OCI-LY7 (cell line): ENCODE measurements around the gene AOAH. TPM values are rescaled to one million over a fixed set of nuclear protein-coding genes. Genes with fewer than 3 reads are reported as not detected.

Experiments used
- BruUV-seq: library from RNA; stranded (reverse); fragments of 400-500 nt; replicated peaks from 2 replicates; lab custom pipeline; 2021; lab: Mats Ljungman, UMichigan
- CTCF ChIA-PET: fragments of 300-600 bp; sonication (Branson Sonifier 250); formaldehyde crosslinking; loops from one replicate; lab custom pipeline; 2022; ENCODE audit warnings: antibody characterized with exemption; ENCODE audit not compliant: unreplicated experiment; lab: Charles Lee
- POLR2A ChIA-PET: fragments of 300-600 bp; sonication (Branson Sonifier 250); formaldehyde crosslinking; loops from one replicate; lab custom pipeline; 2022; ENCODE audit warnings: antibody characterized with exemption; lab: Charles Lee
- DNase-seq: peaks from one replicate; pipeline ENCODE4 v3.0.0-alpha.2; 2015; ENCODE audit warnings: low spot score
- H2AFZ ChIP-seq: fragments of 200-600 bp; sonication (generic), shearing (Covaris generic); 2 replicates; pipeline ENCODE4 v1.6.1; 2014; ENCODE audit warnings: mild to moderate bottlenecking, antibody characterized with exemption, low read length, moderate library complexity
- H3K27ac ChIP-seq: fragments of 200-600 bp; sonication (generic); 2 replicates; pipeline ENCODE4 v1.5.1; 2014; ENCODE audit warnings: mixed run types, low read depth, mild to moderate bottlenecking, moderate library complexity, low read length, inconsistent platforms; ENCODE audit not compliant: poor library complexity, severe bottlenecking
- H3K36me3 ChIP-seq: fragments of 200-600 bp; sonication (generic); 2 replicates; pipeline ENCODE4 v1.6.1; 2014; ENCODE audit warnings: mild to moderate bottlenecking, antibody characterized with exemption, low read length, moderate library complexity, mixed read lengths; ENCODE audit not compliant: insufficient read depth
- H3K4me1 ChIP-seq: fragments of 200-600 bp; sonication (generic); 2 replicates; pipeline ENCODE4 v1.5.1; 2014; ENCODE audit warnings: mild to moderate bottlenecking, low read length; ENCODE audit not compliant: insufficient read depth, poor library complexity, severe bottlenecking
- H3K4me2 ChIP-seq: fragments of 200-600 bp; sonication (generic); 2 replicates; pipeline ENCODE4 v1.6.1; 2014; ENCODE audit warnings: mild to moderate bottlenecking, low read length
- H3K4me3 ChIP-seq: fragments of 200-600 bp; sonication (generic); 2 replicates; pipeline ENCODE4 v1.5.1; 2014; ENCODE audit warnings: mild to moderate bottlenecking, low read depth, low read length; ENCODE audit not compliant: poor library complexity, severe bottlenecking
- H3K79me2 ChIP-seq: fragments of 200-600 bp; sonication (generic); 2 replicates; pipeline ENCODE4 v1.6.1; 2016; ENCODE audit warnings: low read depth, mild to moderate bottlenecking, low read length, moderate library complexity, mixed read lengths; ENCODE audit not compliant: insufficient read depth
- H3K9me2 ChIP-seq: fragments of 200-600 bp; sonication (generic); 2 replicates; pipeline ENCODE4 v1.6.1; 2016; ENCODE audit warnings: mild to moderate bottlenecking, low read length, mixed read lengths; ENCODE audit not compliant: insufficient read depth
- H3K9me3 ChIP-seq: fragments of 200-600 bp; sonication (generic); 2 replicates; pipeline ENCODE4 v1.6.1; 2014; ENCODE audit warnings: mild to moderate bottlenecking, mixed run types, low read length, mixed read lengths
- H4K20me1 ChIP-seq: fragments of 200-600 bp; sonication (generic); 2 replicates; pipeline ENCODE4 v1.6.1; 2014; ENCODE audit warnings: mild to moderate bottlenecking, antibody characterized with exemption, low read length, moderate library complexity, mixed read lengths; ENCODE audit not compliant: insufficient read depth
- CTCF ChIP-seq: fragments of 200-600 bp; sonication (generic); conservative IDR thresholded peaks from 2 replicates; pipeline ENCODE4 v1.5.1; 2014; ENCODE audit warnings: mild to moderate bottlenecking, antibody characterized with exemption, low read length, moderate library complexity, mixed read lengths
- EZH2phosphoT487 ChIP-seq: fragments of 200-600 bp; sonication (generic); IDR thresholded peaks from 2 replicates; pipeline ENCODE4 v1.6.1; 2018; ENCODE audit warnings: low read depth, borderline replicate concordance, mild to moderate bottlenecking, mixed run types, antibody characterized with exemption, low read length, moderate library complexity, mixed read lengths
- intact Hi-C: fragments of 100-400 bp; cut with micrococcal nuclease; formaldehyde crosslinking; loops from one replicate; pipeline ENCODE4 v1.10.0; 2022; ENCODE audit not compliant: unreplicated experiment
- total RNA-seq, 2 experiments: library from RNA; depleted of rRNA in 1 of 2; stranded (reverse); fragments of >200 nt in 1 of 2; shearing (Covaris generic) in 1 of 2; gene quantifications; 2 replicates each; pipeline ENCODE4 v1.2.3, GENCODE V29; 2014 to 2022

The AOAH gene
- total RNA-seq, 2 experiments from 2014 or later = 0.13 to 0.61 TPM

DNA sequence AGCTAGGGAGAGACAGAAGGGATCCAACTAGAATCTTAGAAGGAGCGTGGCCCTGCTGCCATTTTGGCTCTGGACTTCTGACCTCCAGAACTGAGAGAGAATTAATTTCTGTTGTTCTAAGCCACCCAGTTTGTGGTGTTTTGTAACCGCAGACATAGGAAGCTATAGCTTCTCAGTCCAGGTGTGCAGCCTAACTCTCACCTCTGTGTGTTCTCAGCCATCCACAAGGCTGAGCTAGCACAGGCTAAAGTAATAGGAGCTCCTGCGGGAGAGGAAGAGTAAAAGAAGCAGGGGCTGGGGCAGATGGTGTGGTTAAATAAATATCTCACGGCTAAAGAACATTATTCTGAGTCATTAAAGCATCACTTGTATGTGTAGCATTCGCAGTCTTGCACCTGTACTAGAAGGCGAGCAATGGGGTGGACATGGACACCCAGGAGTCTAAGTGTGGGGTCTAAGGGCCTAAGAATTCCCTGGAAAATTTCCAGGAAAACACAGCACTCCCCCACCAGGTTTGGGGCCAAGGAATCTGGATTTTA lies 94.1 kb downstream of the AOAH start:
- CTCF ChIA-PET = no interaction called here

DNA sequence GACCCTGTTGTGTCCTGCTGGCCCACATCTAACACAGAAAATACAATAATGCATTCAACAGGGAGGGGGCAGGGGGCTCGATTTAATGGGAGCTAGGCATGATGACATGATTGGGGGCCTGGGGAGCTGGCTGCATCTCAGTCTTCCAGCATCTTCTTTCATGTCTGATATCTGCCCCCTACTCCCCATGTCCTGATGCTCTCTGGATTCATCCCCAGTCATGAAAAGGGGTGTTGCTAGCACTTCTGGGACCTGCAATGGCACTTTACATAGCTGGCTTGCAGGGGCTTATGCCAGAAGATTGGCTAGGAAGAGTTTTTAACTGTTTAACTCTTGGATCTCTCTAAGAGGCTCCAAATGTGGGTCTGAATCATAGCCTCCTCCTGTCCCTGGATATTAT lies 94.9 kb downstream of the AOAH start:
- Histone ChIP-seq H3K36me3 (no peaks in the 10 kb centered on the region), H3K4me2 (no peak overlapping the region), H3K4me1 (no peaks in the 10 kb centered on the region), H3K4me3 (no peak overlapping the region), H3K79me2 (no peaks in the 10 kb centered on the region), H3K9me2 (no peaks in the 10 kb centered on the region), H4K20me1 (no peaks in the 10 kb centered on the region), H3K9me3 (no peaks in the 10 kb centered on the region), H3K27ac (no peak overlapping the region), H2AFZ (no peak overlapping the region)
- TF ChIP-seq CTCF (no peak), EZH2phosphoT487 (no peak)
- no TSS peak for BruUV-seq
- intact Hi-C loops = no loop called here
- ChIA-PET POLR2A (no interaction called here), CTCF (no interaction called here)
- DNase-seq = no peak

More for the DNA sequence above, 94.1 kb downstream of the AOAH start:
- POLR2A ChIA-PET = no interaction called here
- intact Hi-C loops = no loop called here
- H2AFZ ChIP-seq = no peak overlapping the region
- H3K79me2 ChIP-seq = no peaks in the 10 kb centered on the region
- H3K4me3 ChIP-seq = no peak overlapping the region
- no peaks in the 10 kb centered on the region for H3K9me3 ChIP-seq
- DNase-seq = no peak
- H3K27ac ChIP-seq = no peak overlapping the region
- no peaks in the 10 kb centered on the region for H4K20me1 ChIP-seq
- H3K36me3 ChIP-seq = no peaks in the 10 kb centered on the region
- BruUV-seq = no TSS peak
- TF ChIP-seq EZH2phosphoT487 (no peak), CTCF (no peak)
- no peak overlapping the region for H3K4me2 ChIP-seq
- H3K4me1 ChIP-seq = no peaks in the 10 kb centered on the region
- H3K9me2 ChIP-seq = no peaks in the 10 kb centered on the region

DNA sequence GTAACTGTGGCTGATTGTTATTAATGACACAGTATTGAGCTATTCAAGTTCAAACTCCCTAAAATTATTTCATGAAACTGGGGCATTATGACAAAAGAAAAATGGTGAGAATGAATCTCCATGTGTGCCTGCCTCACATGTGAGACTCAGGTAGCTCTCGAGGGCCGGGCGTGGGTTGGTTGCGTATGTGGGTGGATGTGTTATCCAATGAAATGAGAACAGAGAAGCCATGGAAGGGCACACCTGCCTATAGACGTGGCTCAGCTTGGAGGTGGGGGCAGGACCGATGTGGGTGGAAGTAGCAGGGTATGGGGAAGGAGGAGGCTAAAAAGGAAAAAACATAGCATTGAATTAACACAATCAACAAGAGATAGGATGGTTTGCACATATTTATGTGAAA lies 96.5 kb downstream of the AOAH start:
- intact Hi-C loops = no loop called here
- Histone ChIP-seq H4K20me1 (no peaks in the 10 kb centered on the region), H3K9me3 (no peaks in the 10 kb centered on the region), H2AFZ (no peak overlapping the region), H3K79me2 (no peaks in the 10 kb centered on the region), H3K36me3 (no peaks in the 10 kb centered on the region), H3K27ac (no peak overlapping the region), H3K9me2 (no peaks in the 10 kb centered on the region), H3K4me2 (no peak overlapping the region), H3K4me1 (no peaks in the 10 kb centered on the region), H3K4me3 (no peak overlapping the region)
- no peak for DNase-seq
- ChIA-PET CTCF (no interaction called here), POLR2A (interaction anchor here (1.0 to 1.6 kb wide), 2 partner anchors 12 to 66 kb away, joined by 3 to 4 read pairs; no protein-coding TSS in a partner anchor)
- no peak for TF ChIP-seq CTCF
- no peak for TF ChIP-seq EZH2phosphoT487
- no TSS peak for BruUV-seq
